D721Med (cell line): Measurements from ENCODE around the gene CTDP1.
"Not testable (repeated sequence)": the region's sequence is repeated elsewhere in the genome, so short reads cannot be mapped to it uniquely, and the experiment has no call there.

Source experiments
- DNase-seq: peaks from one replicate; pipeline ENCODE4 v3.0.0; 2011; ENCODE audit warnings: low spot score; ENCODE audit not compliant: insufficient read length
- FAIRE-seq: peaks from 2 replicates; lab custom pipeline; 2011; peaks lifted over from hg19 to GRCh38; lab: Jason Lieb, UNC
- CTCF ChIP-seq: IDR thresholded peaks from 2 replicates; pipeline ENCODE4 v1.5.1; 2012; ENCODE audit warnings: mild to moderate bottlenecking, control low read depth; ENCODE audit not compliant: insufficient read depth; ENCODE audit errors: missing control alignments

The CTDP1 gene

GRCh38 chr18:79744625-79745024 is 65.0 kb downstream of the CTDP1 start:
- no peak for TF ChIP-seq CTCF
- no peak for DNase-seq
- no peak for FAIRE-seq

- no peak for TF ChIP-seq CTCF
- FAIRE-seq (no peak), DNase-seq (no peak)
Measured at GRCh38 chr18:79746730-79747129, 67.1 kb downstream of the CTDP1 start.

- FAIRE-seq (no peak), DNase-seq (no peak)
- no peak for TF ChIP-seq CTCF
Measured at GRCh38 chr18:79747156-79747845, 67.7 kb downstream of the CTDP1 start.

- TF ChIP-seq CTCF, result no peak
- no peak for FAIRE-seq
- no peak for DNase-seq
Measured at GRCh38 chr18:79748321-79749180, 68.9 kb downstream of the CTDP1 start.

- DNase-seq (no peak), FAIRE-seq (no peak)
- TF ChIP-seq CTCF, result no peak
Measured at GRCh38 chr18:79749251-79750191, 69.9 kb downstream of the CTDP1 start.

- FAIRE-seq, result no peak
- no peak for DNase-seq
- TF ChIP-seq CTCF, result no peak
Measured at GRCh38 chr18:79750980-79751571, 71.5 kb downstream of the CTDP1 start.

- not testable (repeated sequence) for FAIRE-seq, DNase-seq
Measured at GRCh38 chr18:79751918-79752578, 72.4 kb downstream of the CTDP1 start.

- not testable (repeated sequence) for DNase-seq, FAIRE-seq
Measured at GRCh38 chr18:79752946-79753345, 73.3 kb downstream of the CTDP1 start.
